ENCODE results near the gene SNX25. TPM values are rescaled to one million over a fixed set of nuclear protein-coding genes. Genes with fewer than 3 reads are reported as not detected.

The SNX25 gene
- total and polyA plus RNA-seq, 10 of the 15 experiments (the other 5 are each of a cell fraction or from before 2014, with no cell fraction given) = 11.2 to 117 (median 62.8) TPM

DNA sequence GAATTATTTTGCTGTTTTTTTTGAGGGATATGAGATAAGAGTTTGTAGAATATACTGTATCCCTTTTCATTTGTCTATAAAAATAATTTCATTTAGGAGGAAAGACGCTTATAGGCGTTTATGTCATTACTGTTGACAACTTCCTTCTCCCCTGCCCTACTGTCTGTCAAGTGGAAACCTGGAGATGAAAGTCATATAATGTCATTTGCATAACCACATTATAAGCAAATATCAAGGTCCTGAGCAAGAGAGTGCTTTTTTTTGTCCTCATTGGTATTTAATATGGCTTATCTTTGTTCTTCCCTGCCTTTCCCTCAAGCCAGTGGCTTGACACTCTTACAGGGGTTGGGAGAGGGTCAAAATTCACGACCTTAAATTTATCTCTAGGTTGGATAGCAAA lies 130.5 kb downstream of the SNX25 start:
- RAD21 ChIA-PET (ENCODE audit: unreplicated experiment) = no interaction called here
- CTCF ChIA-PET = interaction anchor here (3.9 kb wide), 1 partner anchor 33 kb away, joined by 20 read pairs; no protein-coding TSS in a partner anchor
- H3K27me3 ChIP-seq (replicated peaks in 1 of 2; ENCODE audit: control insufficient read depth in 2 of 2, insufficient read depth in 2 of 2, low read length in 1 of 2) = no peaks in the 10 kb centered on the region
- intact Hi-C loops (cut with micrococcal nuclease; ENCODE audit: unreplicated experiment) = no loop called here
- POLR2A ChIA-PET = interaction anchor here (1.4 to 8.8 kb wide), 2 partner anchors 11 to 31 kb away, joined by 4 to 91 read pairs; no protein-coding TSS in a partner anchor
- H3K4me1 ChIP-seq (ENCODE audit: control insufficient read depth, insufficient read depth, low read length) = peaks cover 58% of the 10 kb centered on the region
- SMC1A ChIA-PET (ENCODE audit: uncharacterized antibody, unreplicated experiment) = interaction anchor here (0.7 to 6.8 kb wide), 3 partner anchors 7 to 31 kb away, joined by 3 to 131 read pairs (median 27); no protein-coding TSS in a partner anchor
- 2% methylated on average over 3 of the region's 3 CpGs for WGBS (ENCODE audit: insufficient coverage, insufficient replicate concordance, low lambda C conversion rate, missing lambda C conversion rate)
- H3K9me3 ChIP-seq (replicated peaks; ENCODE audit: control insufficient read depth, insufficient read depth, low read length) = peaks cover 3% of the 10 kb centered on the region
- H2AFZ ChIP-seq (ENCODE audit: control insufficient read depth, low read depth, low read length) = no peak overlapping the region
- DNase-seq (ENCODE audit: low read depth, low spot score) = no peak
- no TSS peak for BruUV-seq (replicated peaks)
- in situ Hi-C loops (cut with MboI) = no loop called here
- H3K27ac ChIP-seq (ENCODE audit: control insufficient read depth, insufficient read depth) = peak overlapping the region; percentile 97
- peaks cover 2 to 33% of the 10 kb centered on the region in 2 experiments for H3K36me3 ChIP-seq (ENCODE audit: control insufficient read depth in 2 of 2, insufficient read depth in 2 of 2, low read length in 1 of 2)
- peak overlapping the region; percentile 65 for H3K9ac ChIP-seq (ENCODE audit: control insufficient read depth, insufficient read depth, low read length)
- peak overlapping the region; percentile 75; the same call in 1 of the 2 replicates for H3K4me2 ChIP-seq (ENCODE audit: control insufficient read depth, insufficient read depth)
- H3K4me3 ChIP-seq = no peak overlapping the region
- TF ChIP-seq, protein P1, sequence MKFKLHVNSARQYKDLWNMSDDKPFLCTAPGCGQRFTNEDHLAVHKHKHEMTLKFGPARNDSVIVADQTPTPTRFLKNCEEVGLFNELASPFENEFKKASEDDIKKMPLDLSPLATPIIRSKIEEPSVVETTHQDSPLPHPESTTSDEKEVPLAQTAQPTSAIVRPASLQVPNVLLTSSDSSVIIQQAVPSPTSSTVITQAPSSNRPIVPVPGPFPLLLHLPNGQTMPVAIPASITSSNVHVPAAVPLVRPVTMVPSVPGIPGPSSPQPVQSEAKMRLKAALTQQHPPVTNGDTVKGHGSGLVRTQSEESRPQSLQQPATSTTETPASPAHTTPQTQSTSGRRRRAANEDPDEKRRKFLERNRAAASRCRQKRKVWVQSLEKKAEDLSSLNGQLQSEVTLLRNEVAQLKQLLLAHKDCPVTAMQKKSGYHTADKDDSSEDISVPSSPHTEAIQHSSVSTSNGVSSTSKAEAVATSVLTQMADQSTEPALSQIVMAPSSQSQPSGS (IDR thresholded peaks at IDR 0.05; ENCODE audit: low read length) = peak; percentile 19; the same call in 1 of the 2 replicates
- TF ChIP-seq RUNX3 (IDR thresholded peaks at IDR 0.05; ENCODE audit: low read length) (peak; percentile 78), TCF7 (IDR thresholded peaks at IDR 0.05; ENCODE audit: borderline replicate concordance) (0 out of 2 replicates have a peak, but pooled peaks have one; percentile 3), PKNOX1 (IDR thresholded peaks at IDR 0.05) (peak; percentile 83), GABPA (IDR thresholded peaks at IDR 0.05; ENCODE audit: low read depth) (0 out of 2 replicates have a peak, but pooled peaks have one; percentile 22), POU2F2 (IDR thresholded peaks at IDR 0.05; ENCODE audit: borderline replicate concordance, low read depth, low read length) (peak; percentile 85; the same call in 2 of the 3 replicates)
- TF ChIP-seq, protein P2, sequence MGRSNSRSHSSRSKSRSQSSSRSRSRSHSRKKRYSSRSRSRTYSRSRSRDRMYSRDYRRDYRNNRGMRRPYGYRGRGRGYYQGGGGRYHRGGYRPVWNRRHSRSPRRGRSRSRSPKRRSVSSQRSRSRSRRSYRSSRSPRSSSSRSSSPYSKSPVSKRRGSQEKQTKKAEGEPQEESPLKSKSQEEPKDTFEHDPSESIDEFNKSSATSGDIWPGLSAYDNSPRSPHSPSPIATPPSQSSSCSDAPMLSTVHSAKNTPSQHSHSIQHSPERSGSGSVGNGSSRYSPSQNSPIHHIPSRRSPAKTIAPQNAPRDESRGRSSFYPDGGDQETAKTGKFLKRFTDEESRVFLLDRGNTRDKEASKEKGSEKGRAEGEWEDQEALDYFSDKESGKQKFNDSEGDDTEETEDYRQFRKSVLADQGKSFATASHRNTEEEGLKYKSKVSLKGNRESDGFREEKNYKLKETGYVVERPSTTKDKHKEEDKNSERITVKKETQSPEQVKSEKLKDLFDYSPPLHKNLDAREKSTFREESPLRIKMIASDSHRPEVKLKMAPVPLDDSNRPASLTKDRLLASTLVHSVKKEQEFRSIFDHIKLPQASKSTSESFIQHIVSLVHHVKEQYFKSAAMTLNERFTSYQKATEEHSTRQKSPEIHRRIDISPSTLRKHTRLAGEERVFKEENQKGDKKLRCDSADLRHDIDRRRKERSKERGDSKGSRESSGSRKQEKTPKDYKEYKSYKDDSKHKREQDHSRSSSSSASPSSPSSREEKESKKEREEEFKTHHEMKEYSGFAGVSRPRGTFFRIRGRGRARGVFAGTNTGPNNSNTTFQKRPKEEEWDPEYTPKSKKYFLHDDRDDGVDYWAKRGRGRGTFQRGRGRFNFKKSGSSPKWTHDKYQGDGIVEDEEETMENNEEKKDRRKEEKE (IDR thresholded peaks at IDR 0.05) = no peak
- TF ChIP-seq, protein P3, sequence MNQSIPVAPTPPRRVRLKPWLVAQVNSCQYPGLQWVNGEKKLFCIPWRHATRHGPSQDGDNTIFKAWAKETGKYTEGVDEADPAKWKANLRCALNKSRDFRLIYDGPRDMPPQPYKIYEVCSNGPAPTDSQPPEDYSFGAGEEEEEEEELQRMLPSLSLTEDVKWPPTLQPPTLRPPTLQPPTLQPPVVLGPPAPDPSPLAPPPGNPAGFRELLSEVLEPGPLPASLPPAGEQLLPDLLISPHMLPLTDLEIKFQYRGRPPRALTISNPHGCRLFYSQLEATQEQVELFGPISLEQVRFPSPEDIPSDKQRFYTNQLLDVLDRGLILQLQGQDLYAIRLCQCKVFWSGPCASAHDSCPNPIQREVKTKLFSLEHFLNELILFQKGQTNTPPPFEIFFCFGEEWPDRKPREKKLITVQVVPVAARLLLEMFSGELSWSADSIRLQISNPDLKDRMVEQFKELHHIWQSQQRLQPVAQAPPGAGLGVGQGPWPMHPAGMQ (IDR thresholded peaks at IDR 0.05; ENCODE audit: borderline replicate concordance) = no peak
- TF ChIP-seq, protein P4, sequence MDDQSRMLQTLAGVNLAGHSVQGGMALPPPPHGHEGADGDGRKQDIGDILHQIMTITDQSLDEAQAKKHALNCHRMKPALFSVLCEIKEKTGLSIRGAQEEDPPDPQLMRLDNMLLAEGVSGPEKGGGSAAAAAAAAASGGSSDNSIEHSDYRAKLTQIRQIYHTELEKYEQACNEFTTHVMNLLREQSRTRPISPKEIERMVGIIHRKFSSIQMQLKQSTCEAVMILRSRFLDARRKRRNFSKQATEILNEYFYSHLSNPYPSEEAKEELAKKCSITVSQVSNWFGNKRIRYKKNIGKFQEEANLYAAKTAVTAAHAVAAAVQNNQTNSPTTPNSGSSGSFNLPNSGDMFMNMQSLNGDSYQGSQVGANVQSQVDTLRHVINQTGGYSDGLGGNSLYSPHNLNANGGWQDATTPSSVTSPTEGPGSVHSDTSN (IDR thresholded peaks at IDR 0.05; ENCODE audit: insufficient replicate concordance, low read depth, low read length) = peak; percentile 25
- ATAC-seq = no peak
- no peaks in the 10 kb centered on the region for H4K20me1 ChIP-seq (ENCODE audit: control insufficient read depth, insufficient read depth)
- no peak for FAIRE-seq
- peaks cover 23% of the 10 kb centered on the region for H3K79me2 ChIP-seq (ENCODE audit: control insufficient read depth, insufficient read depth, low read length)
